Stimulated activated CD4-positive, alpha-beta T cell treated with anti-CD3 and anti-CD28 coated beads, Interleukin-15, amount 100 ng/mL, for 1 hour (primary cell): ENCODE results near the gene SYNGR3.

Experiments used
- DNase-seq, 2 donors: peaks; one replicate each; pipeline ENCODE4 v3.0.0-alpha.2; 2020; ENCODE audit warnings: low read depth in 1 of 2, low spot score in 1 of 2

The SYNGR3 gene

GRCh38 chr16:2039274-2040031 is 49.7 kb downstream of the SYNGR3 start:
- no peak for DNase-seq

GRCh38 chr16:2040041-2040786 is 50.4 kb downstream of the SYNGR3 start:
- no peak for DNase-seq

GRCh38 chr16:2040787-2041522 is 51.2 kb downstream of the SYNGR3 start:
- no peak for DNase-seq

GRCh38 chr16:2042171-2042985 is 52.6 kb downstream of the SYNGR3 start:
- DNase-seq = no peak

- DNase-seq = no peak
These were observed 53.4 kb downstream of the SYNGR3 start for GRCh38 chr16:2042986-2043666.
